ENCODE results near the gene OR8B2. TPM values are rescaled to one million over a fixed set of nuclear protein-coding genes. Genes with fewer than 3 reads are reported as not detected.

The OR8B2 gene
- total and polyA plus RNA-seq, 2 donors (not counting 1 experiment from before 2014, with no cell fraction given), result not detected

DNA sequence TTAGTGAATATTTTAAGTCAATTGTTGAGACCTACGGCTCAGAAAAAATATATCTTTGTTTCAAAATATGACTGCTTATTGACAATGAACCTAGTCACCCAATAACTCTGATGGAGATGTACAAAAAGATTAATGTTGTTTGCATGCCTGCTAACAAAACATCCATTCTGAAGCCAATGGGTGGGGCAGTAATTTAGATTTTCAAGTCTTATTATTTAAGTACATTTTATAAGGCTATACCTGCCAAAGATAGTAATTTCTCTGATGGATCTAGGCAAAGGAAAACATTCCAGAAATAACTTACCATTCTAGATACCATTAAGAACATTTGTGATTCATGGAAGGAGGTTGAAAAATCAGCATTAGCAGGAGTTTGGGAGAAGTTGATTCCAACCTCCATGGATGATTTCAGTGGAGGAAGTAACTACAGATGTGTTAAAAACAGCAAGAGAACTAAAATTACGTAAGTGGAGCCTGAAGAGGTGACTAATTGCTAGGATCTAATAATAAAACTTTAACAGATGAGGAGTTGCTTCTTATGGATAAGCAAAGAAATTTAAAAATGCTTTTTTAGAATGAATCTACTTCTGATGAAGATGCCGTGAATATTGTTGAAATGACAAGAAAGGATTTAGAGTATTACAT lies 37.9 kb downstream of the OR8B2 start:
- CTCF ChIA-PET, result no interaction called here
- Histone ChIP-seq H3K79me2 (ENCODE audit: control insufficient read depth, insufficient read depth, low read length) (no peaks in the 10 kb centered on the region), H3K9me3 (ENCODE audit: control extremely low read depth in 1 of 3, control insufficient read depth in 2 of 3, insufficient read depth in 1 of 3, low read length in 2 of 3) (peaks cover 0 to 1% (median 0%) of the 10 kb centered on the region in 3 donors), H3K27ac (ENCODE audit: low read length in 2 of 2) (no peak overlapping the region), H3K4me2 (replicated peaks; ENCODE audit: low read depth, low read length, poor library complexity, severe bottlenecking) (no peak overlapping the region), H3K9ac (ENCODE audit: low read length) (no peak overlapping the region), H3K4me1 (ENCODE audit: control insufficient read depth in 2 of 2, insufficient read depth in 2 of 2, low read length in 2 of 2) (no peaks in the 10 kb centered on the region), H3K4me3 (ENCODE audit: control extremely low read depth in 1 of 5, extremely low read depth in 1 of 5, insufficient read depth in 1 of 5, low read depth in 2 of 5, low read length in 4 of 5) (no peak overlapping the region), H3K36me3 (replicated peaks in 1 of 2; ENCODE audit: control extremely low read depth in 1 of 2, control insufficient read depth in 1 of 2, extremely low read depth in 1 of 2, insufficient read depth in 2 of 2, low read length in 1 of 2) (no peaks in the 10 kb centered on the region), H4K20me1 (ENCODE audit: control insufficient read depth, insufficient read depth, low read length, poor library complexity, severe bottlenecking) (no peaks in the 10 kb centered on the region), H2AFZ (ENCODE audit: insufficient read depth, low read depth, low read length, poor library complexity, severe bottlenecking) (no peak overlapping the region), H3K27me3 (replicated peaks in 1 of 4; ENCODE audit: control extremely low read depth in 1 of 4, control insufficient read depth in 3 of 4, insufficient read depth in 4 of 4, low read length in 3 of 4) (peaks cover 0 to 4% (median 1%) of the 10 kb centered on the region in 4 experiments)
- H3K9me3 Mint-ChIP-seq (ENCODE audit: insufficient read depth), result no peaks in the 10 kb centered on the region
- intact Hi-C loops (cut with micrococcal nuclease), result no loop called here
- DNase-seq (no peak), ATAC-seq (ENCODE audit: low read depth) (no peak)
- TF ChIP-seq EZH2 (IDR thresholded peaks at IDR 0.05; ENCODE audit: borderline replicate concordance, insufficient read depth, low read depth, low read length, poor library complexity, severe bottlenecking), result no peak
- TF ChIP-seq, protein P1, sequence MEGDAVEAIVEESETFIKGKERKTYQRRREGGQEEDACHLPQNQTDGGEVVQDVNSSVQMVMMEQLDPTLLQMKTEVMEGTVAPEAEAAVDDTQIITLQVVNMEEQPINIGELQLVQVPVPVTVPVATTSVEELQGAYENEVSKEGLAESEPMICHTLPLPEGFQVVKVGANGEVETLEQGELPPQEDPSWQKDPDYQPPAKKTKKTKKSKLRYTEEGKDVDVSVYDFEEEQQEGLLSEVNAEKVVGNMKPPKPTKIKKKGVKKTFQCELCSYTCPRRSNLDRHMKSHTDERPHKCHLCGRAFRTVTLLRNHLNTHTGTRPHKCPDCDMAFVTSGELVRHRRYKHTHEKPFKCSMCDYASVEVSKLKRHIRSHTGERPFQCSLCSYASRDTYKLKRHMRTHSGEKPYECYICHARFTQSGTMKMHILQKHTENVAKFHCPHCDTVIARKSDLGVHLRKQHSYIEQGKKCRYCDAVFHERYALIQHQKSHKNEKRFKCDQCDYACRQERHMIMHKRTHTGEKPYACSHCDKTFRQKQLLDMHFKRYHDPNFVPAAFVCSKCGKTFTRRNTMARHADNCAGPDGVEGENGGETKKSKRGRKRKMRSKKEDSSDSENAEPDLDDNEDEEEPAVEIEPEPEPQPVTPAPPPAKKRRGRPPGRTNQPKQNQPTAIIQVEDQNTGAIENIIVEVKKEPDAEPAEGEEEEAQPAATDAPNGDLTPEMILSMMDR (IDR thresholded peaks at IDR 0.05), result no peak
- POLR2A ChIA-PET, result no interaction called here
- peaks cover 13% of the 10 kb centered on the region for H3K27me3 Mint-ChIP-seq
- no peak overlapping the region for H3K4me3 Mint-ChIP-seq
- H3K27ac Mint-ChIP-seq, result no peak overlapping the region
- WGBS (ENCODE audit: insufficient coverage), result 88% methylated on average over 1 of the region's 3 CpGs
- H3K4me1 Mint-ChIP-seq, result no peaks in the 10 kb centered on the region

DNA sequence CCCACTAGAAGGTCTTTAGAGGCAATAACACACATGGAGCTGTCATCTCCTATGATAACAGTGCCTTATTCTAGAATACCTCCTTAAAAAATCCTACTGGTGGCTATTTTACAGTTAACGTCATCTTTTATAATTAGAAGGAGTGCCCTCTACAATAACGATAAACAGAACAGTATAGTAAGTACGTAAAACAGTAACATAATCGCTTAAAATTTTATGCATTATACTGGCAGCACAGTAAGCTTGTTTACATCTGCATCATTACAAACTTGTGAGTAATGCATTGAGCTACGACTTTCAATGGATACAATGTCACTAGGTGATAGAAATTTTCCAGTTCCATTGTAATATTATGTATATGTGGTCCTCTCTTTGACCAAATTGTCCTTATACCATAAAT lies 40.0 kb downstream of the OR8B2 start:
- Histone ChIP-seq H3K27me3 (replicated peaks in 1 of 4; ENCODE audit: control extremely low read depth in 1 of 4, control insufficient read depth in 3 of 4, insufficient read depth in 4 of 4, low read length in 3 of 4) (peaks cover 0 to 4% (median 1%) of the 10 kb centered on the region in 4 experiments), H3K79me2 (ENCODE audit: control insufficient read depth, insufficient read depth, low read length) (no peaks in the 10 kb centered on the region), H3K4me3 (ENCODE audit: control extremely low read depth in 1 of 5, extremely low read depth in 1 of 5, insufficient read depth in 1 of 5, low read depth in 2 of 5, low read length in 4 of 5) (no peak overlapping the region), H3K27ac (ENCODE audit: low read length in 2 of 2) (no peak overlapping the region), H3K9ac (ENCODE audit: low read length) (no peak overlapping the region), H3K4me2 (replicated peaks; ENCODE audit: low read depth, low read length, poor library complexity, severe bottlenecking) (no peak overlapping the region), H3K4me1 (ENCODE audit: control insufficient read depth in 2 of 2, insufficient read depth in 2 of 2, low read length in 2 of 2) (peaks cover 0 to 6% of the 10 kb centered on the region in 2 donors), H2AFZ (ENCODE audit: insufficient read depth, low read depth, low read length, poor library complexity, severe bottlenecking) (no peak overlapping the region), H4K20me1 (ENCODE audit: control insufficient read depth, insufficient read depth, low read length, poor library complexity, severe bottlenecking) (no peaks in the 10 kb centered on the region), H3K9me3 (ENCODE audit: control extremely low read depth in 1 of 3, control insufficient read depth in 2 of 3, insufficient read depth in 1 of 3, low read length in 2 of 3) (peaks cover 0 to 1% (median 0%) of the 10 kb centered on the region in 3 donors), H3K36me3 (replicated peaks in 1 of 2; ENCODE audit: control extremely low read depth in 1 of 2, control insufficient read depth in 1 of 2, extremely low read depth in 1 of 2, insufficient read depth in 2 of 2, low read length in 1 of 2) (no peaks in the 10 kb centered on the region)
- H3K4me1 Mint-ChIP-seq, result peaks cover 5% of the 10 kb centered on the region
- no peak overlapping the region for H3K4me3 Mint-ChIP-seq
- no CpG with 5 or more reads among the region's 5 CpGs for WGBS (ENCODE audit: insufficient coverage)
- no peak overlapping the region for H3K27ac Mint-ChIP-seq
- CTCF ChIA-PET, result no interaction called here
- no peaks in the 10 kb centered on the region for H3K9me3 Mint-ChIP-seq (ENCODE audit: insufficient read depth)
- DNase-seq (no peak), ATAC-seq (ENCODE audit: low read depth) (no peak)
- intact Hi-C loops (cut with micrococcal nuclease), result no loop called here
- H3K27me3 Mint-ChIP-seq, result peaks cover 13% of the 10 kb centered on the region
- POLR2A ChIA-PET, result no interaction called here
- TF ChIP-seq, protein P1 (IDR thresholded peaks at IDR 0.05), result no peak
- TF ChIP-seq EZH2 (IDR thresholded peaks at IDR 0.05; ENCODE audit: borderline replicate concordance, insufficient read depth, low read depth, low read length, poor library complexity, severe bottlenecking), result no peak

Measured in B cell (primary cell).